B cell (primary cell): ENCODE data around the gene ZNF214. TPM values are rescaled to one million over a fixed set of nuclear protein-coding genes. Genes with fewer than 3 reads are reported as not detected.

Source experiments
- ATAC-seq: fragments of 200-7000 bp; cut with Tn5 transposase; one replicate; pipeline ENCODE4 v1.10.0; 2021; ENCODE audit warnings: low read depth, mild to moderate bottlenecking, moderate number of reproducible peaks, moderate library complexity
- CTCF ChIA-PET: fragments of 350-600 bp; sonication (Branson Sonifier 250); formaldehyde crosslinking; loops from one replicate; lab custom pipeline; 2021; ENCODE audit warnings: antibody characterized with exemption, inconsistent platforms; lab: Charles Lee
- POLR2A ChIA-PET: fragments of 350-600 bp; sonication (Branson Sonifier 250); formaldehyde crosslinking; loops from one replicate; lab custom pipeline; 2021; ENCODE audit warnings: antibody characterized with exemption; lab: Charles Lee
- DNase-seq: peaks from one replicate; pipeline ENCODE4 v3.0.0; 2013
- H2AFZ ChIP-seq: 2 replicates; pipeline ENCODE4 v1.6.1; 2012; ENCODE audit warnings: mild to moderate bottlenecking, low read depth, low read length; ENCODE audit not compliant: insufficient read depth, poor library complexity, severe bottlenecking
- H3K27ac ChIP-seq, 2 donors: 1 replicate in 1 of 2; 2 replicates in 1 of 2; pipeline ENCODE4 v1.5.1; 2012 to 2013; ENCODE audit warnings: low read length in 2 of 2, mild to moderate bottlenecking in 2 of 2, moderate library complexity in 1 of 2
- H3K27me3 ChIP-seq, 4 experiments: fragments of 200-600 bp in 1 of 4; sonication (generic) in 1 of 4; replicated peaks in 1 of 4; 1 replicate in 2 of 4; 2 replicates in 2 of 4; pipeline versions ENCODE4 v1.6.1 to v1.7.0; 2013 to 2016; ENCODE audit warnings: low read length in 3 of 4, mild to moderate bottlenecking in 2 of 4, mixed read lengths in 1 of 4, moderate library complexity in 1 of 4; ENCODE audit not compliant: insufficient read depth in 4 of 4, control insufficient read depth in 3 of 4; ENCODE audit errors: control extremely low read depth in 1 of 4
- H3K36me3 ChIP-seq, 2 experiments: replicated peaks in 1 of 2; 1 replicate in 1 of 2; 2 replicates in 1 of 2; pipeline versions ENCODE4 v1.6.1 to v1.7.1; 2013; ENCODE audit warnings: low read length in 1 of 2; ENCODE audit not compliant: insufficient read depth in 2 of 2, control insufficient read depth in 1 of 2; ENCODE audit errors: control extremely low read depth in 1 of 2, extremely low read depth in 1 of 2
- H3K4me1 ChIP-seq, 2 donors: fragments of 200-600 bp in 1 of 2; sonication (generic) in 1 of 2; 1 replicate in 1 of 2; 2 replicates in 1 of 2; pipeline versions ENCODE4 v1.5.1 to v1.6.1; 2013 to 2017; ENCODE audit warnings: low read length in 2 of 2; ENCODE audit not compliant: control insufficient read depth in 2 of 2, insufficient read depth in 2 of 2
- H3K4me2 ChIP-seq: replicated peaks from 2 replicates; pipeline ENCODE3; 2012; ENCODE audit warnings: mild to moderate bottlenecking, low read depth, low read length; ENCODE audit not compliant: poor library complexity, severe bottlenecking
- H3K4me3 ChIP-seq, 5 experiments: fragments of 200-600 bp in 1 of 5; sonication (generic) in 1 of 5; 1 replicate in 3 of 5; 2 replicates in 2 of 5; pipeline versions ENCODE4 v1.5.1 to v1.7.0; 2011 to 2016; ENCODE audit warnings: low read length in 4 of 5, mild to moderate bottlenecking in 4 of 5, low read depth in 2 of 5, control low read depth in 1 of 5, moderate library complexity in 1 of 5; ENCODE audit not compliant: insufficient read depth in 1 of 5; ENCODE audit errors: control extremely low read depth in 1 of 5, extremely low read depth in 1 of 5
- H3K79me2 ChIP-seq: fragments of 200-600 bp; sonication (generic); one replicate; pipeline ENCODE4 v1.6.0; 2016; ENCODE audit warnings: low read length; ENCODE audit not compliant: control insufficient read depth, insufficient read depth
- H3K9ac ChIP-seq: fragments of 200-600 bp; sonication (generic); 2 replicates; pipeline ENCODE4 v1.6.1; 2017; ENCODE audit warnings: mild to moderate bottlenecking, low read length, moderate library complexity
- H3K9me3 ChIP-seq, 3 donors: one replicate each; pipeline versions ENCODE4 v1.6.1 to v1.7.1; 2013; ENCODE audit warnings: low read length in 2 of 3; ENCODE audit not compliant: control insufficient read depth in 2 of 3, insufficient read depth in 1 of 3; ENCODE audit errors: control extremely low read depth in 1 of 3
- H4K20me1 ChIP-seq: 2 replicates; pipeline ENCODE4 v1.6.0; 2012; ENCODE audit warnings: mild to moderate bottlenecking, low read length; ENCODE audit not compliant: insufficient read depth, control insufficient read depth, poor library complexity, severe bottlenecking
- H3K27ac Mint-ChIP-seq: one replicate; pipeline ENCODE4 v1.8.0; 2021; ENCODE audit warnings: mixed read lengths
- H3K27me3 Mint-ChIP-seq: one replicate; pipeline ENCODE4 v1.8.0; 2021; ENCODE audit warnings: mixed read lengths
- H3K4me1 Mint-ChIP-seq: one replicate; pipeline ENCODE4 v1.8.0; 2021; ENCODE audit warnings: mixed read lengths
- H3K4me3 Mint-ChIP-seq: one replicate; pipeline ENCODE4 v1.8.0; 2021; ENCODE audit warnings: mixed read lengths
- H3K9me3 Mint-ChIP-seq: one replicate; pipeline ENCODE4 v1.8.0; 2022; ENCODE audit warnings: mixed read lengths; ENCODE audit not compliant: insufficient read depth
- EZH2 ChIP-seq: IDR thresholded peaks from 2 replicates; pipeline ENCODE4 v1.6.1; 2012; ENCODE audit warnings: borderline replicate concordance, low read depth, mild to moderate bottlenecking, moderate library complexity, low read length; ENCODE audit not compliant: insufficient read depth, poor library complexity, severe bottlenecking
- WGBS: methylation state at CpG from one replicate; pipeline ENCODE4 v1.1.5; 2013; ENCODE audit warnings: missing lambda C conversion rate; ENCODE audit not compliant: insufficient coverage; 5-methylcytosine and 5-hydroxymethylcytosine counted together
- intact Hi-C: fragments of 100-400 bp; cut with micrococcal nuclease; formaldehyde crosslinking; loops from one replicate; pipeline ENCODE4 v1.10.0; 2022
- polyA plus RNA-seq: library from polyadenylated mRNA; depleted of rRNA; stranded (reverse); fragments of >200 nt; gene quantifications from 2 replicates; pipeline ENCODE4 v1.2.3, GENCODE V29; 2012
- total RNA-seq, 2 donors: library from RNA; stranded (reverse); fragments of 120-200 nt in 1 of 2; gene quantifications; 1 replicate in 1 of 2; 2 replicates in 1 of 2; pipeline versions ENCODE4 v1.2.3 to v1.2.4, GENCODE V29; 2013 to 2022
- TF ChIP-seq, protein P1 (sequence below): fragments of 200-600 bp; IDR thresholded peaks from one replicate; pipeline ENCODE4 v1.8.0; 2022; ENCODE audit warnings: antibody characterized with exemption, mild to moderate bottlenecking

ZNF214 gene
- total and polyA plus RNA-seq, 2 donors (not counting 1 experiment from before 2014, with no cell fraction given): not detected

GRCh38 chr11:6988506-6988905 is 31.6 kb downstream of the ZNF214 start:
- Mint-ChIP-seq H3K4me3 (no peak overlapping the region), H3K27ac (no peak overlapping the region), H3K27me3 (no peaks in the 10 kb centered on the region), H3K9me3 (no peaks in the 10 kb centered on the region), H3K4me1 (peaks cover 3% of the 10 kb centered on the region)
- H3K27ac ChIP-seq: no peak overlapping the region
- peaks cover 0 to 1% (median 0%) of the 10 kb centered on the region in 3 donors for H3K9me3 ChIP-seq
- no peak overlapping the region for H3K4me2 ChIP-seq
- CTCF ChIA-PET: no interaction called here
- no peak overlapping the region for H2AFZ ChIP-seq
- H3K27me3 ChIP-seq: no peaks in the 10 kb centered on the region
- H3K4me3 ChIP-seq: no peak overlapping the region
- H3K36me3 ChIP-seq: no peaks in the 10 kb centered on the region
- H3K9ac ChIP-seq: no peak overlapping the region
- DNase-seq (no peak), ATAC-seq (no peak)
- H3K4me1 ChIP-seq: no peaks in the 10 kb centered on the region
- TF ChIP-seq, protein P1, sequence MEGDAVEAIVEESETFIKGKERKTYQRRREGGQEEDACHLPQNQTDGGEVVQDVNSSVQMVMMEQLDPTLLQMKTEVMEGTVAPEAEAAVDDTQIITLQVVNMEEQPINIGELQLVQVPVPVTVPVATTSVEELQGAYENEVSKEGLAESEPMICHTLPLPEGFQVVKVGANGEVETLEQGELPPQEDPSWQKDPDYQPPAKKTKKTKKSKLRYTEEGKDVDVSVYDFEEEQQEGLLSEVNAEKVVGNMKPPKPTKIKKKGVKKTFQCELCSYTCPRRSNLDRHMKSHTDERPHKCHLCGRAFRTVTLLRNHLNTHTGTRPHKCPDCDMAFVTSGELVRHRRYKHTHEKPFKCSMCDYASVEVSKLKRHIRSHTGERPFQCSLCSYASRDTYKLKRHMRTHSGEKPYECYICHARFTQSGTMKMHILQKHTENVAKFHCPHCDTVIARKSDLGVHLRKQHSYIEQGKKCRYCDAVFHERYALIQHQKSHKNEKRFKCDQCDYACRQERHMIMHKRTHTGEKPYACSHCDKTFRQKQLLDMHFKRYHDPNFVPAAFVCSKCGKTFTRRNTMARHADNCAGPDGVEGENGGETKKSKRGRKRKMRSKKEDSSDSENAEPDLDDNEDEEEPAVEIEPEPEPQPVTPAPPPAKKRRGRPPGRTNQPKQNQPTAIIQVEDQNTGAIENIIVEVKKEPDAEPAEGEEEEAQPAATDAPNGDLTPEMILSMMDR: no peak
- TF ChIP-seq EZH2: no peak
- H4K20me1 ChIP-seq: no peaks in the 10 kb centered on the region
- intact Hi-C loops: no loop called here
- POLR2A ChIA-PET: interaction anchor here (0.6 kb wide), 1 partner anchor 90 kb away, joined by 8 read pairs; no protein-coding TSS in a partner anchor
- no peaks in the 10 kb centered on the region for H3K79me2 ChIP-seq

DNA sequence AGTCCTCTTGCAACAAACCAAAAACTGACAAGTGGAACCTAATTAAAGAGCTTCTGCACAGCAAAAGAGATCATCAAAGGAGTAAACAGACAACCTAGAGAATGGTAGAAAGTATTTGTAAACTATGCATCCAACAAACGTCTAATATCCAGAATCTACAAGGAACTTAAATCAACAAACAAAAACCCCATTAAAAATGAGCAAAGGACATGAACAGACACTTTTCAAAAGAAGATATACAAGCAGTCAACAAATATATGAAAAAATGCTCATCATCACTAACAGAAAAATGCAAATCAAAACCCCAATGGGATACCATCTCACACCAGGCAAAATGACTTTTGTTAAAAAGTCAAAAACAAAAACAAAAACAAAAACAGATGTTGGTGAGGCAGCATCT is 33.7 kb downstream of the ZNF214 start:
- no peaks in the 10 kb centered on the region for H3K27me3 ChIP-seq
- no peak overlapping the region for H3K4me3 Mint-ChIP-seq
- H3K9me3 ChIP-seq: peaks cover 0 to 1% (median 0%) of the 10 kb centered on the region in 3 donors
- intact Hi-C loops: no loop called here
- ATAC-seq (no peak), DNase-seq (no peak)
- H4K20me1 ChIP-seq: no peaks in the 10 kb centered on the region
- H3K27me3 Mint-ChIP-seq: no peaks in the 10 kb centered on the region
- H3K27ac ChIP-seq: no peak overlapping the region
- H3K4me2 ChIP-seq: no peak overlapping the region
- ChIA-PET POLR2A (no interaction called here), CTCF (no interaction called here)
- no peaks in the 10 kb centered on the region for H3K4me1 ChIP-seq
- no peak for TF ChIP-seq EZH2
- H3K27ac Mint-ChIP-seq: no peak overlapping the region
- peaks cover 3% of the 10 kb centered on the region for H3K4me1 Mint-ChIP-seq
- H3K79me2 ChIP-seq: no peaks in the 10 kb centered on the region
- no peak overlapping the region for H2AFZ ChIP-seq
- no peak overlapping the region for H3K9ac ChIP-seq
- H3K4me3 ChIP-seq: no peak overlapping the region
- H3K9me3 Mint-ChIP-seq: no peaks in the 10 kb centered on the region
- WGBS: 80% methylated on average over 1 of the region's 1 CpG
- H3K36me3 ChIP-seq: no peaks in the 10 kb centered on the region
